AG08396 (cell line): ENCODE measurements around the gene GMDS.

ENCODE experiments used
- DNase-seq: peaks from one replicate; pipeline ENCODE4 v3.0.0; 2012; ENCODE audit warnings: low spot score, mixed read lengths

Gene GMDS

DNA sequence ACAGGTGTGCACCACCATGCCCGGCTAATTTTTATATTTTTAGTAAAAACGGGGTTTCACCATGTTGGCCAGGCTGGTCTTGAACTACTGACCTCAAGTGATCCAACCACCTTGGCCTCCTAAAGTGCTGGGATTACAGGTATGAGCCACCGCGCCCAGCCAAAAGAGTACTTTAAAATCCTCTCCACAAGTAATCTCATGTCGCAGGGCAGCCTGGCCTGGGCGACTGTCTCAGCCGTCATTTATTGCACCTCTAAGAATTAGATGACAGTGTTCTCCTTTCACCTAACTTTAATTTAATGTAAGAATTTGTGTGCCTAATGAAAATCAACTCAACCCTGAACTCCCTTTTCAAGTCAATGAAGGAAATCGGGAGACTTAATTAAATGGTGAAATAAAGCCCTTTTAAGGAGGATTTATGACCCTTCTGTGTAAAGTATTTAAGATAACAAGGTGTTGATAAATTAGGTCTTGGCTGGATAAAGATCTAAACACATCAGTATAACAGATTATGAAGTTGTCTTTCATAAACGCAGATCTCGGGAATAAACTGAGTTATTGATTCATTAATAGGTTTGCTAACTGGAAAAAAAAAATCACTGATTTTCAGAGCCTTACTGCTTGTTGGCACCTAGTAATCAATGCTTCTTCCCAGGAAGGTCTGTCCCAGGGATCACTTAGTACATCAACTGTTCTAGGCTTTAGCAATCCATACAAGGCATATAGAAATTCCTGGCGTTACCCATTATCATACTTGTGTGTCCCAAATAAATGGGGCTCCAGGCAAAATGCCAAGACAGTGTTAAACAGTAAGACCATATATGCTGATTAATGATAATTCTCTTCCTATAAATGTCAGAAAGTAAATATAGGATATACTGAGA is 209.3 kb downstream of the GMDS start:
- DNase-seq: no peak

DNA sequence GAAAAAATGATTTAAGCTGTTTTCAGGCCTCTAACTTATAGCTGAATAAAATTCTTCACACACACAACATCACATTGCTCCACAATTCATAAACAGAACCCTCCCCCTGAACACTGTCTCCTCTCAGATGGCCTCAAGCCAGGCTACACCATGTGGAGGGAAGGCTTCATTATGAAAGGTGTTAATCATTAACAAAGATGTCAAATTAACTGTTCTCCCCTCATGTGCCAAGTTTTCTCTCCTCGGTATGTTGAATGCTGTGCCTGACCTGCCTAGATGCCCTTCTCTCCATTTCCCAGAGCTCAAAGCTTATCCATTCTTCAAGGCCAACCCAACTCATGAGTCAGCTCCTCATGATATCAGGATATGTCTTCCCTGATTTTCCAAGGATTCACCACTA is 210.4 kb downstream of the GMDS start:
- no peak for DNase-seq

- no peak for DNase-seq
These were observed 211.1 kb downstream of the GMDS start for GRCh38 chr6:2034256-2034655.

DNA sequence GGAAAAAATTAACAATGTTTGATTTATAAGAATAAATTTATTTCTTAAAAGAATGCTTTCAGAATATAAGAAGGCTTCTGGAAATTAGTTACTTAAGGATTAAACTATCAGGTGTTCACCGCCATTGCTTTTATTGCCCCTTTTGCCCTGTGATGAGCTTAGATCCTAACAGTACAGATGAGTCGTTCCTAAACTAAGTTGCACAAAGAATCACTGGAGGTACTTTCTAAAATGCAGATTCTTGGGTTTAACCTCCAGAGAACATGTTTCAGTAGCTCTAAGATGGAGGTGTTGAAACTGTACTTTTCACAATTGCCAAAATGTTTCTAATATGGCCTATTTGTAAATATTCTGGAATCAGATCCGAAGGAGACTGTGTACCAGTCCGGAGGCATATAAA is 211.9 kb downstream of the GMDS start:
- no peak for DNase-seq

DNA sequence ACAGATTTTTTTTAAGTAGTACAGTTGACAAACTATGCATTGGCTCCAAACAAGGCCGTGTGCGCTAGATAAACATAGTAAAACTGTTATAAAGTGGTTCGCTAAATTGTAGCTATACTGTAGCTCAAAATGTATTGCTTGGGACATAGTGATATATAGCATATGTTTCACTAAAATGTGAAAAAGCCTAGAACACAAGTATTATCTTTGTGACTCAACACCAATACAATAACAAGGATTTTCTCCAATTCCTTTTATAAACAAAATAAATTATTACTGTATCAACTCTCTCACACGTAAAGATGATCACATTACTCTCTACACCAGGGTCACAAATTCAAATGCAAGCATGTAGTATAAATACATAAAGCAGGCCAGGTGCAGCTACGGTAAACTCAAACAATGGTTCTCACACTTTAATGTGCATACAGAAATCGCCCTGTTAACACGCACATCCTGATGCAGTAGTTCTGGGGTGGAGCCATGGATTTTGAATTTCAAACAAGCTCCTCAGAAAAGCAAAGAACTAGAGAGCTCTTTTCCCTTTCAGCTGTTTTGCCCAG is 214.6 kb downstream of the GMDS start:
- DNase-seq: no peak

GRCh38 chr6:2029952-2030351 is 215.5 kb downstream of the GMDS start:
- no peak for DNase-seq

GRCh38 chr6:2029130-2029794 is 216.1 kb downstream of the GMDS start:
- no peak for DNase-seq

DNA sequence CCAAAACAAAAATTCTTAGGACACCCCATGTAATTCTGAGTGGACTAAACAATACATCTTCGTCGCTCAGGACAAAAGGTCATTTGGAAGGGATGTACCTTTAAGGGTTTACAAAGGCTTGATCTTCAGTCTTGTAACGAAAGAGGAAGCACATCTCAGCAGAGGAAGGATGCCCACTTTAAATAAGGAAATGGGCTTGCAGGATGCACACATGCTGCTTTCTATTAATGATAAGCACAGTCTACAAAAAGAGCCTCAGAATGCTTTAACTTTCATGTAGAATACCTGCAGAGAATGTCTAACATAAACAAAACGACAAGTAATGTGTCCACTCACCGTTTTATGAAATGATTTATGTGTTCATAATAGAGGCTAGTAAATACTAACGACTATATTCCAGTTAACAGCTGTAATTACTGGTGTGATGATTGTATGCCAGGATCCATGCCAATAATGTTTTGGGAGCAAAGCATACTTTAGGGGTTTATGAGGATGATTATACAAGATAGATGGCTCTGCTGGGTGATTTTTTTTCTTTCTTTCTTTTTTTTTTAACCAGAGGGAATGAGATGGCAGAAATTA is 216.9 kb downstream of the GMDS start:
- no peak for DNase-seq

- no peak for DNase-seq
These were observed 219.3 kb downstream of the GMDS start for GRCh38 chr6:2026133-2026532.

- peak; percentile 23 for DNase-seq
These were observed 223.7 kb downstream of the GMDS start for GRCh38 chr6:2021713-2022125.

DNA sequence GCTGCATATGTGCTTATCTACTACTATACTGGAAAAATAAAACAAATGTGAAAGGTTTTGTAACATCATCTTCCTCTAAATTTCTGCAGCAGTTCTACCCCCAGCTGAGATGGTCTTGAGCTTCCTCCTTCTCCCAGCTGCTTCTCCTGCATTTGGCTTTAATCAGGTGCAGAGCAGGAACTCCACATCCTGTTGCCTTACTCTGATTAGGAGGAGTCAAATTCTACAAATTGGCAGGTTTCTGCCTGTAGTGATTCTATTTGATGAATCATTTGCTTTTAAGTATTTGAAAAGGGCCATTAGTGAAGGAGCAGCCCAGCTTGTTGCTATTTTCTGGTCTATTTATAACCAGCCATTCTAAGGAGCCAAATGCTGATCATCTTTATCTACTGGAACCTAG is 224.5 kb downstream of the GMDS start:
- peak; percentile 3 for DNase-seq

DNA sequence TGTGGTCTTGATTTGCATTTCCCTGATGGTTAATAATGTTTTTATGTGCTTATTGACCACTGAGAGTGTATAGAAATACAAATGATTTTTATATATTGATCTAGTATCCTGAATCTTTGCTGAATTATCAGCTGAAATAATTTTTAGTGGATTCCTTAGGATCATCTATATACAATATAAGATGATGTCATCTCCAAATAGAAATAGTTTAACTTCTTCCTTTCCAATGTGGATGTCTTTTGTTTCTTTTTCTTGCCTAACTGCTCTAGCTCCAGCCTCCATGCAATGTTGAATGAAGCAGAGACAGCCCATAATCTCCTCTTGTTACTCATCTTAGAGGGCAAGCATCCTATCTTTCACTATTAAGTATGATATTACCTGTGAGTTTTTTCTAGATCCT is 226.4 kb downstream of the GMDS start:
- DNase-seq: no peak

GRCh38 chr6:2016040-2016439 is 229.4 kb downstream of the GMDS start:
- no peak for DNase-seq

- DNase-seq: no peak
These were observed 236.9 kb downstream of the GMDS start for GRCh38 chr6:2008383-2008976.

- DNase-seq: no peak
These were observed 238.2 kb downstream of the GMDS start for GRCh38 chr6:2007165-2007564.

DNA sequence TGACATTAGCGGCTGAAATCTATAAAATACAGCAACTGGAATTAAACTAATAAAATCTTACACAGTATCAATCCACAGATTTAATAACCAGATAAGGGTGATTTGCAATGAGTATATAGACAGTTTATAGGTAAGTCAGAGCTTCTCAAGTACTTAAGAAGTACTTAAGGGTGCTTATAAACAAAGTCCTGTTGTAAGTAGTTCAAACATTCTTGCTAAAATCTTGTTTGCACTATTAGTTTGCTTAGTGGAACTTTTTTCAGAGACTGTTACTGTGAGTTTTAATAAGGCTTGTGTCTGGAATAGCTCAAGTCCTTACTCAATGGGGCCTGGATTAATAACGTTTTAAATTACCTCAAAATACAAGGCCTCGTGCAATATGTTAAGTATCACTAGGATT is 240.5 kb downstream of the GMDS start:
- no peak for DNase-seq

- no peak for DNase-seq
These were observed 244.4 kb downstream of the GMDS start for GRCh38 chr6:2000962-2001361.

DNA sequence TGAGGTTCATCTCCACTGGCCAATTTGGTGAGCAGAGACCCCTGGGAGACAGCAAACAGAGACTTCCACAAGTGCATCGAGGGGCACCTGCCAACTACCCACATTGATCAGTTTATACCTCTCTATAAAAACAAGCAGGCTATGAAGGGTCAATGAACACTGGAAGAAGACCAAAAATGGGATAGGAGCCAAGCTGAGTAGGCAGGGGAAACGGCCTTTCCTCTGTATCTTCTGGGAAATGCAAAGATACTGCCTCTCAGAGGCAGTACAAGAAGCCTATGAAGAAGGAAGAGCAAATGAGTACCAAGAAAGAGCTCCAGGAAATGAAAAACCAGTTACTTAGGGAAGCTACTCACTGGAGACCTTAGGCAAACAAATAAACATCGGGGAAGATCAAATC is 247.7 kb downstream of the GMDS start:
- no peak for DNase-seq

DNA sequence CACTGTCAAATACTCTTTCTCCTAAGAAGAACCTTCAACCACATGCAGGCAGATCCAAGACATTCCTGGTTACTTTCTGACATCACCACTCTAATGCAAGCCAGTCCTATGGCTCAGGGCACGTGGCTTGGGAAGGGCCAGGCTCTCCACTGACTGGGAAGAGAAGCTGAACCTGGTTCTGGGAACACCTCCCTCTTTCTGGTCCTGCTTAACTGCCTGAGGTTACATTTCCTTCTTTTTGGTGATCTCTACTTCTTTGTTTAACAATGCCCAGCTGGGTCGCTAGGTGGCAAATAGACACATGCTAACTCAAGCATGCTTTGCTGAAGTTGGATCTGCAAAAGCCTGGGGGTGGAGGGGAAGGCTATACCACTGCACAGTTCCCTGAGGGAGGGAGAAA is 249.8 kb downstream of the GMDS start:
- DNase-seq: no peak

DNA sequence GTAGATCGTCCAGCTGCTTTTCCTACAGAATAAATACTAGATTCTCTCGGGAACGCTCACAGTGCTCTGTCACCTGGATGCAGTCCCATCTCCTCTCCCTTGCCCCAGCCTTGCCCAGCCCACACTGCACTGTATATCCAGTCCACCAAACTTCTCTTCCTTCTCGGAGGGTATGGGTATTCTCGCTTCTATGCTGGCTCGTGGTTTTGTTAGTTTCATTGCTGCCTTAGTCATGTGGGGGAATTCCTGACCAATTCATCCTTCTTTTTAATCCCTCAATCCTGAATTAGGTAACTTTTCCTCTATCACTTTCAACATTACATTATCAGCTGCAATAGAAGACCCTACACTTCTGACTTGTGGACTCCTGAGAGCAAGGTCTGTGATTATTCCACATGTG is 252.4 kb downstream of the GMDS start:
- DNase-seq: no peak

DNA sequence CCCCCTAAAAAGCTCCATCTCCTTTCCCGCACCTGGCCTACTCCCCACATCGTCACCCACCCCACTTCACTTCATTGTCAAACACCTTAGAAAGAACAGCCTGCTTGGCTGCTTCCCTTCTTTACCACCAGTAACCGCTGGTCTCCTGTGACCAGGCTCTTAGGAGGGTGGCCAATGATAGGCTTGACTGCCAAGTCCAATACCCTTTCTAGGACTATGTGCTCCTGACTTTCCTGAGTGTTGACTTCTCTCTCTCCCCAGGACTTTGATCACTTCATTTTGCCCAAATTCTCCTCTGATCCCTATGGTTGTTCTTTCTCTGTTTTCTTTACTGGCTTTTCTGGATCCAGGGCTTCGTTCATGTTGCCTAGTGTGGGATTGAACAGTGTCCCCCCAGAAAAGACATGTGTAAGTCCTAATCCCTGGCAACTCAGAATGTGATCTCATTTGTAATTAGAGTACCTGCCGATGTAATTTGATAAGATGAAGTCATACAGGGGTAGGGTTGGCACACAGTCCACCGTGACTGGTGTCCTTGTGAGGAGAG is 254.0 kb downstream of the GMDS start:
- no peak for DNase-seq

DNA sequence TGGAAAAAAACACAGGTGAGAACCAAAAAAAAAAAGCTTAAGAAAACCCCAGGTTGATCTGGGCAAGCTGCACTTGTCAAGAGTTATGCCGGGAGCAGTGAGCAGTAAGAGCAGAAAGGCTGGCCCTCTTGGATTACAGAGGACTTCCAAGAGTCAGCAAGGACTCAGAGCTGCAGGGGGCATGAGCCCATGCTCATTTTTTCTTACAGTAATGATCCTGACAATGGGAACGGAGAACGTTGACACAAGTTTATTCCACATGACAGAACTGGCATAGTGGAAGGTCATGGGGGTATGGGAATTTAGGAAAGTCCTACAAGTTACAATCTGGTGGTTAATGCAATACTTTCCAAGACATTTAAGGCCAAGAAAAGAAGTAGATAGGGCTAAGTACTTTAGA is 256.6 kb downstream of the GMDS start:
- DNase-seq: no peak
